NCI-H1105 (cell line): ENCODE data around the gene GPR62.
"Not testable (repeated sequence)": the region's sequence is repeated elsewhere in the genome, so short reads cannot be mapped to it uniquely, and the experiment has no call there.

ENCODE experiments used
- DNase-seq: peaks from one replicate; lab custom pipeline; 2025; lab: John Stamatoyannopoulos, UW

GPR62 gene

GRCh38 chr3:51992017-51992682, 37.0 kb downstream of the GPR62 start:
- DNase-seq = no peak

GRCh38 chr3:51993657-51994056, 38.5 kb downstream of the GPR62 start:
- DNase-seq = not testable (repeated sequence)

GRCh38 chr3:51994530-51994929, 39.3 kb downstream of the GPR62 start:
- DNase-seq = no peak

GRCh38 chr3:51995346-51996163, 40.4 kb downstream of the GPR62 start, which contains the start of gene RPL29:
Gene RPL29, minus strand, starts transcription at chr3:51995895. Its CDS starts 434 bp downstream, at chr3:51995461.
- DNase-seq = peak; percentile 69

- no peak for DNase-seq
Measured at GRCh38 chr3:51997172-51997571, 42.0 kb downstream of the GPR62 start.

GRCh38 chr3:51997935-51998596, 42.9 kb downstream of the GPR62 start:
- no peak for DNase-seq

GRCh38 chr3:51998774-51999173, 43.6 kb downstream of the GPR62 start:
- DNase-seq = no peak

GRCh38 chr3:51999846-52000245, 44.7 kb downstream of the GPR62 start:
- DNase-seq = no peak

GRCh38 chr3:52001443-52001974, 46.3 kb downstream of the GPR62 start:
- peak; percentile 62 for DNase-seq

- DNase-seq = no peak
Measured at GRCh38 chr3:52002748-52003147, 47.6 kb downstream of the GPR62 start.

- DNase-seq = no peak
Measured at GRCh38 chr3:52004163-52004787, 49.1 kb downstream of the GPR62 start.

GRCh38 chr3:52004906-52005395, 49.8 kb downstream of the GPR62 start:
- DNase-seq = no peak

- DNase-seq = peak; percentile 3
Measured at GRCh38 chr3:52005571-52005986, 50.4 kb downstream of the GPR62 start.

GRCh38 chr3:52006017-52006819, 51.0 kb downstream of the GPR62 start:
- no peak for DNase-seq

GRCh38 chr3:52006820-52007133, 51.6 kb downstream of the GPR62 start:
- no peak for DNase-seq
